Osteoblast (primary cell): ENCODE measurements around the gene GDE1. TPM values are rescaled to one million over a fixed set of nuclear protein-coding genes. Genes with fewer than 3 reads are reported as not detected.

Source experiments
- DNase-seq: peaks from one replicate; pipeline ENCODE4 v3.0.0; 2011; ENCODE audit warnings: low spot score, mixed read lengths; ENCODE audit not compliant: insufficient read length; ENCODE audit errors: missing footprints
- H2AFZ ChIP-seq: 2 replicates; pipeline ENCODE4 v1.6.0; 2011; ENCODE audit warnings: mild to moderate bottlenecking, low read length
- H3K27ac ChIP-seq: 2 replicates; pipeline ENCODE4 v1.5.1; 2011; ENCODE audit warnings: mild to moderate bottlenecking, low read depth, low read length, moderate library complexity
- H3K27me3 ChIP-seq: 2 replicates; pipeline ENCODE4 v1.6.0; 2012; ENCODE audit warnings: mild to moderate bottlenecking, control low read depth, inconsistent platforms, low read length, moderate library complexity; ENCODE audit not compliant: insufficient read depth
- H3K36me3 ChIP-seq: 2 replicates; pipeline ENCODE4 v1.5.1; 2011; ENCODE audit warnings: mild to moderate bottlenecking, low read length, control low read depth, moderate library complexity; ENCODE audit not compliant: insufficient read depth
- H3K4me1 ChIP-seq: 2 replicates; pipeline ENCODE4 v1.5.1; 2011; ENCODE audit warnings: mild to moderate bottlenecking, low read length, control low read depth, moderate library complexity; ENCODE audit not compliant: insufficient read depth
- H3K4me2 ChIP-seq: 2 replicates; pipeline ENCODE4 v1.6.0; 2011; ENCODE audit warnings: mild to moderate bottlenecking, low read length; ENCODE audit not compliant: insufficient read depth
- H3K4me3 ChIP-seq: fragments of 200-600 bp; sonication (generic); 3 replicates; pipeline ENCODE4 v1.5.1; 2012; ENCODE audit warnings: mild to moderate bottlenecking, low read length, inconsistent platforms; ENCODE audit not compliant: insufficient read depth
- H3K79me2 ChIP-seq: 2 replicates; pipeline ENCODE4 v1.6.0; 2012; ENCODE audit warnings: mild to moderate bottlenecking, low read length, control low read depth, inconsistent platforms; ENCODE audit not compliant: insufficient read depth
- H3K9me3 ChIP-seq: 2 replicates; pipeline ENCODE4 v1.5.1; 2011; ENCODE audit warnings: low read depth, low read length, control low read depth
- H4K20me1 ChIP-seq: 2 replicates; pipeline ENCODE4 v1.6.0; 2012; ENCODE audit warnings: mild to moderate bottlenecking, low read length, control low read depth; ENCODE audit not compliant: insufficient read depth
- total RNA-seq: library from RNA; depleted of rRNA; stranded (reverse); fragments of >200 nt; gene quantifications from 2 replicates; pipeline ENCODE4 v1.2.3, GENCODE V29; 2012
- TF ChIP-seq, protein P1 (sequence below): IDR thresholded peaks from 2 replicates; pipeline ENCODE4 v1.5.1; 2011; ENCODE audit warnings: mild to moderate bottlenecking, low read depth, low read length, moderate library complexity; ENCODE audit errors: extremely low read depth

The GDE1 gene
- total RNA-seq, 1 donor, result 77.1 TPM

DNA sequence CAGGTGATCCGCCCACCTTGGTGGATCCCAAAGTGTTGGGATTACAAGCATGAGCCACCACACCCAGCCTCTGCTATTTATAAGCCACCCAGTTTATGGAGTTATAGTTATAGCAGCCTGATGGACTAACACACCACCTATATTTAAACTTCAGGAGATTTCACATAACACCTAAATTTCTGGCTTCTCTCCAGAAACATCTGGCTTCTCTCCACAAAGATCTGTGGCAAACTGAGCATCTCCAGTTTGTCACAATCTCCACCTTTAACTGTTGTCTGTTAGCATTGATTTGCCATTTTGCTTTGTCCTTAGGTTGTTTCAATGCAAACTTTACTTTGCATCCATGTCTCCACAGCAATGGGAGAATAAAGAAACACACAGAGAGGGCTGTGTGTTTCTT is 39.6 kb downstream of the GDE1 start:
- no peaks in the 10 kb centered on the region for H4K20me1 ChIP-seq
- no peak overlapping the region for H3K4me2 ChIP-seq
- DNase-seq, result no peak
- H3K4me3 ChIP-seq, result no peak overlapping the region
- no peaks in the 10 kb centered on the region for H3K36me3 ChIP-seq
- no peak overlapping the region for H3K27ac ChIP-seq
- no peak overlapping the region for H2AFZ ChIP-seq
- H3K9me3 ChIP-seq, result no peaks in the 10 kb centered on the region
- no peaks in the 10 kb centered on the region for H3K79me2 ChIP-seq
- TF ChIP-seq, protein P1, sequence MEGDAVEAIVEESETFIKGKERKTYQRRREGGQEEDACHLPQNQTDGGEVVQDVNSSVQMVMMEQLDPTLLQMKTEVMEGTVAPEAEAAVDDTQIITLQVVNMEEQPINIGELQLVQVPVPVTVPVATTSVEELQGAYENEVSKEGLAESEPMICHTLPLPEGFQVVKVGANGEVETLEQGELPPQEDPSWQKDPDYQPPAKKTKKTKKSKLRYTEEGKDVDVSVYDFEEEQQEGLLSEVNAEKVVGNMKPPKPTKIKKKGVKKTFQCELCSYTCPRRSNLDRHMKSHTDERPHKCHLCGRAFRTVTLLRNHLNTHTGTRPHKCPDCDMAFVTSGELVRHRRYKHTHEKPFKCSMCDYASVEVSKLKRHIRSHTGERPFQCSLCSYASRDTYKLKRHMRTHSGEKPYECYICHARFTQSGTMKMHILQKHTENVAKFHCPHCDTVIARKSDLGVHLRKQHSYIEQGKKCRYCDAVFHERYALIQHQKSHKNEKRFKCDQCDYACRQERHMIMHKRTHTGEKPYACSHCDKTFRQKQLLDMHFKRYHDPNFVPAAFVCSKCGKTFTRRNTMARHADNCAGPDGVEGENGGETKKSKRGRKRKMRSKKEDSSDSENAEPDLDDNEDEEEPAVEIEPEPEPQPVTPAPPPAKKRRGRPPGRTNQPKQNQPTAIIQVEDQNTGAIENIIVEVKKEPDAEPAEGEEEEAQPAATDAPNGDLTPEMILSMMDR, result no peak
- H3K4me1 ChIP-seq, result no peaks in the 10 kb centered on the region
- H3K27me3 ChIP-seq, result no peaks in the 10 kb centered on the region

DNA sequence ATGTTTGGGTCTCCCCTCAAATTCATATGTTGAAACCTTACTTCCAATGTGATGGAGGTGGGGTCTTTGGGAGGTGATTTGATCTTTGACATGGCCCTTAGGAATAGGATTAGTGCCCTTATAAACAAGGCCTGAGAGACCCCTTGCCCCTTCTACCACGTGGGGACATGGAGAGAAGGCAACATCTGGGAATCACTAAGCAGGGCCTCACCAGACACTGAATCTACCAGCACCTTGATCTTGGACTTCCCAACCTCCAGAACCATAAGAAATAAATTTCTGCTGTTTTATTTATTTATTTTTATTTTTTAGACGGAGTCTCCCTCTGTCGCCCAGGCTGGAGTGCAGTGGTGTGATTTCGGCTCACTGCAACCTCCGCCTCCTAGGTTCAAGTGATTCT is 40.1 kb downstream of the GDE1 start:
- H3K79me2 ChIP-seq, result no peaks in the 10 kb centered on the region
- no peak overlapping the region for H3K27ac ChIP-seq
- no peaks in the 10 kb centered on the region for H4K20me1 ChIP-seq
- H3K9me3 ChIP-seq, result no peaks in the 10 kb centered on the region
- H3K4me1 ChIP-seq, result no peaks in the 10 kb centered on the region
- H3K27me3 ChIP-seq, result no peaks in the 10 kb centered on the region
- H3K4me3 ChIP-seq, result no peak overlapping the region
- DNase-seq, result no peak
- TF ChIP-seq, protein P1, result no peak
- H2AFZ ChIP-seq, result no peak overlapping the region
- no peak overlapping the region for H3K4me2 ChIP-seq
- H3K36me3 ChIP-seq, result no peaks in the 10 kb centered on the region

DNA sequence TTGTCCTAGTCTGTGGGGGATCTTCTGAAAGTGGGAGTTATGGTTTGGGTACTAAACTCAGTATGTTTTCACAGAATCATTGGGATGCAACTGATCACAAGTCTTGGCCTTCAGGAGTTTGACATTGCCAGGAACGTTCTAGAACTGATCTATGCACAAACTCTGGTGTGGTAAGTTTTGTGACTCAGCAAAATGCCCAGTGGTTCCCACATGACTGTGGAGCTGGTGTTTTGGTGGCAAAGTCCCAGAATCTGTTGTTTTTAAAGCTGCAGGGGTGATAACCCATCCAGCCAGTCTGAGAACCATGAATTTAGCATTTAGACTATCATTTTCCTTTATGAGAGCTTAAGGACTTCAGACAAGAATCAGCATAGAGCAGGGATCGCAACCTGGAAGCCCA is 40.6 kb downstream of the GDE1 start:
- H3K36me3 ChIP-seq, result no peaks in the 10 kb centered on the region

DNA sequence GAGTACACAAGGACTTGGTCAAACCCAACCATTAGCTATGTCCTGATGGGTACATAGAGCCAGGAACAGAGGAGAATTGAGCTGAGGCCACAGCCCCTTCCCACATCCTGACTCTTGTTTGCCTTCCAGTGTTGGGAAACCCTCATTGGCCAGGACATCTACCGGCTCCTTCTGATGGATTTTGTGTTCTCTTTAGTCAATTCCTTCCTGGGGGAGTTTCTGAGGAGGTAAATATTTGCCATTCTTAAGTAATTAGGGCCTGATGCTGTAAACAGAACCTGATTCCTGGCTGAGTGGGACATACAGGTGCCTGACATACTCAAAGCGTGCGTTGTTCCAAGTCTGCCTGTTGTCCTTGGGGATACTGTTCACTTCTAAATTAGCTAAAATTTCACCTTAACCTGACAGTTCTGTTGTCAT is 42.6 kb downstream of the GDE1 start:
- Histone ChIP-seq H3K9me3 (no peaks in the 10 kb centered on the region), H3K27me3 (no peaks in the 10 kb centered on the region), H3K4me2 (no peak overlapping the region), H3K27ac (no peak overlapping the region), H3K36me3 (no peaks in the 10 kb centered on the region), H3K4me1 (no peaks in the 10 kb centered on the region), H3K79me2 (no peaks in the 10 kb centered on the region), H3K4me3 (no peak overlapping the region), H4K20me1 (no peaks in the 10 kb centered on the region), H2AFZ (no peak overlapping the region)
- TF ChIP-seq, protein P1, result no peak
- no peak for DNase-seq

More for the DNA sequence above, 40.6 kb downstream of the GDE1 start:
- Histone ChIP-seq H3K4me3 (no peak overlapping the region), H3K27ac (no peak overlapping the region), H3K9me3 (no peaks in the 10 kb centered on the region), H3K27me3 (no peaks in the 10 kb centered on the region), H3K4me2 (no peak overlapping the region), H3K79me2 (no peaks in the 10 kb centered on the region), H2AFZ (peak overlapping the region; percentile 35), H3K4me1 (no peaks in the 10 kb centered on the region), H4K20me1 (no peaks in the 10 kb centered on the region)
- DNase-seq, result no peak
- TF ChIP-seq, protein P1, result no peak
